Astrocyte (in vitro differentiated cells and primary cell): ENCODE data around the gene TMEM272. TPM values are rescaled to one million over a fixed set of nuclear protein-coding genes. Genes with fewer than 3 reads are reported as not detected.

Source experiments
- DNase-seq: peaks from one replicate; pipeline ENCODE4 v3.0.0-alpha.2; 2010; ENCODE audit warnings: low read depth
- FAIRE-seq: peaks from 2 replicates; lab custom pipeline; 2011; peaks lifted over from hg19 to GRCh38; lab: Jason Lieb, UNC
- H2AFZ ChIP-seq: 2 replicates; pipeline ENCODE4 v1.6.0; 2012; ENCODE audit warnings: low read depth, low read length, inconsistent platforms
- H3K27ac ChIP-seq: 2 replicates; pipeline ENCODE4 v1.5.1; 2011; ENCODE audit warnings: low read depth, low read length, inconsistent platforms
- H3K27me3 ChIP-seq: 2 replicates; pipeline ENCODE4 v1.6.0; 2011; ENCODE audit warnings: low read length, inconsistent platforms; ENCODE audit not compliant: insufficient read depth
- H3K36me3 ChIP-seq: 2 replicates; pipeline ENCODE4 v1.5.1; 2011; ENCODE audit warnings: low read length, inconsistent platforms; ENCODE audit not compliant: insufficient read depth
- H3K4me1 ChIP-seq: 2 replicates; pipeline ENCODE4 v1.5.1; 2011; ENCODE audit warnings: low read length, inconsistent platforms; ENCODE audit not compliant: insufficient read depth
- H3K4me2 ChIP-seq: 2 replicates; pipeline ENCODE4 v1.6.0; 2012; ENCODE audit warnings: low read length, inconsistent platforms
- H3K4me3 ChIP-seq: 2 replicates; pipeline ENCODE4 v1.5.1; 2011; ENCODE audit warnings: low read depth, mild to moderate bottlenecking, low read length, inconsistent platforms; ENCODE audit not compliant: insufficient read depth
- H3K79me2 ChIP-seq: 2 replicates; pipeline ENCODE4 v1.6.0; 2012; ENCODE audit warnings: mild to moderate bottlenecking, low read length, inconsistent platforms; ENCODE audit not compliant: insufficient read depth
- H3K9ac ChIP-seq: 2 replicates; pipeline ENCODE4 v1.6.0; 2012; ENCODE audit warnings: mild to moderate bottlenecking, low read length, inconsistent platforms
- H3K9me3 ChIP-seq: 2 replicates; pipeline ENCODE4 v1.5.1; 2012; ENCODE audit warnings: low read depth, mild to moderate bottlenecking, low read length, inconsistent platforms; ENCODE audit not compliant: insufficient read depth
- H4K20me1 ChIP-seq: 2 replicates; pipeline ENCODE4 v1.6.0; 2012; ENCODE audit warnings: low read length, inconsistent platforms; ENCODE audit not compliant: insufficient read depth
- H3K27ac Mint-ChIP-seq: one replicate; pipeline ENCODE4 v1.8.0; 2021; ENCODE audit warnings: mild to moderate bottlenecking, mixed read lengths; ENCODE audit not compliant: unreplicated experiment
- H3K27me3 Mint-ChIP-seq: one replicate; pipeline ENCODE4 v1.8.0; 2021; ENCODE audit warnings: low read depth, mixed read lengths; ENCODE audit not compliant: unreplicated experiment
- H3K36me3 Mint-ChIP-seq: one replicate; pipeline ENCODE4 v1.8.0; 2021; ENCODE audit warnings: low read depth, mixed read lengths; ENCODE audit not compliant: unreplicated experiment
- H3K4me1 Mint-ChIP-seq: one replicate; pipeline ENCODE4 v1.8.0; 2021; ENCODE audit warnings: low read depth, mixed read lengths; ENCODE audit not compliant: unreplicated experiment
- H3K4me3 Mint-ChIP-seq: one replicate; pipeline ENCODE4 v1.8.0; 2021; ENCODE audit warnings: mild to moderate bottlenecking, moderate library complexity, mixed read lengths; ENCODE audit not compliant: unreplicated experiment
- H3K9me3 Mint-ChIP-seq: one replicate; pipeline ENCODE4 v1.8.0; 2021; ENCODE audit warnings: mild to moderate bottlenecking, mixed read lengths; ENCODE audit not compliant: unreplicated experiment
- CTCF ChIP-seq: IDR thresholded peaks from 2 replicates; pipeline ENCODE4 v1.5.1; 2011; ENCODE audit warnings: low read depth, mild to moderate bottlenecking, inconsistent platforms, low read length, moderate library complexity; ENCODE audit not compliant: insufficient read depth
- EZH2 ChIP-seq: IDR thresholded peaks from 2 replicates; pipeline ENCODE4 v1.6.1; 2012; ENCODE audit warnings: mild to moderate bottlenecking, low read length, inconsistent platforms; ENCODE audit not compliant: insufficient read depth
- total RNA-seq: library from RNA; stranded (reverse); gene quantifications from 2 replicates; pipeline ENCODE4 v1.2.1, GENCODE V29; 2021

TMEM272 gene
- total RNA-seq, 1 donor from 2014 or later: 0.05 TPM

- TF ChIP-seq CTCF: peak; percentile 15
- TF ChIP-seq EZH2: no peak
- H3K27ac Mint-ChIP-seq: no peak overlapping the region
Observed at GRCh38 chr13:51832471-51833152, 12.4 kb downstream of the TMEM272 start.

GRCh38 chr13:51831519-51831918 is 13.5 kb downstream of the TMEM272 start:
- no peaks in the 10 kb centered on the region for H3K79me2 ChIP-seq
- Mint-ChIP-seq H3K27me3 (peaks cover 66% of the 10 kb centered on the region), H3K4me3 (no peak overlapping the region), H3K27ac (no peak overlapping the region), H3K4me1 (no peaks in the 10 kb centered on the region), H3K9me3 (no peaks in the 10 kb centered on the region), H3K36me3 (no peaks in the 10 kb centered on the region)
- DNase-seq: no peak
- no peak for TF ChIP-seq EZH2
- no peaks in the 10 kb centered on the region for H4K20me1 ChIP-seq
- no peak overlapping the region for H3K4me3 ChIP-seq
- H3K4me1 ChIP-seq: no peaks in the 10 kb centered on the region
- no peaks in the 10 kb centered on the region for H3K9me3 ChIP-seq
- FAIRE-seq: no peak
- H3K36me3 ChIP-seq: no peaks in the 10 kb centered on the region
- no peak overlapping the region for H3K9ac ChIP-seq
- H2AFZ ChIP-seq: no peak overlapping the region
- no peak overlapping the region for H3K27ac ChIP-seq
- H3K27me3 ChIP-seq: peaks cover 36% of the 10 kb centered on the region
- no peak overlapping the region for H3K4me2 ChIP-seq

More at GRCh38 chr13:51832471-51833152, 12.4 kb downstream of the TMEM272 start:
- Histone ChIP-seq H3K36me3 (no peaks in the 10 kb centered on the region), H3K4me3 (no peak overlapping the region), H3K4me1 (no peaks in the 10 kb centered on the region), H3K27ac (no peak overlapping the region), H3K9ac (no peak overlapping the region), H4K20me1 (no peaks in the 10 kb centered on the region), H3K27me3 (peaks cover 31% of the 10 kb centered on the region), H3K4me2 (no peak overlapping the region), H2AFZ (no peak overlapping the region), H3K9me3 (no peaks in the 10 kb centered on the region), H3K79me2 (no peaks in the 10 kb centered on the region)
- H3K36me3 Mint-ChIP-seq: no peaks in the 10 kb centered on the region
- H3K4me1 Mint-ChIP-seq: no peaks in the 10 kb centered on the region
- H3K4me3 Mint-ChIP-seq: no peak overlapping the region
- FAIRE-seq (no peak), DNase-seq (no peak)
- peaks cover 59% of the 10 kb centered on the region for H3K27me3 Mint-ChIP-seq
- H3K9me3 Mint-ChIP-seq: no peaks in the 10 kb centered on the region

GRCh38 chr13:51829568-51829899 is 15.4 kb downstream of the TMEM272 start:
- no peak overlapping the region for H3K27ac Mint-ChIP-seq
- no peak for FAIRE-seq

More at GRCh38 chr13:51829568-51829899, 15.4 kb downstream of the TMEM272 start:
- Mint-ChIP-seq H3K4me1 (peaks cover 3% of the 10 kb centered on the region), H3K27me3 (peaks cover 64% of the 10 kb centered on the region), H3K9me3 (no peaks in the 10 kb centered on the region), H3K36me3 (no peaks in the 10 kb centered on the region), H3K4me3 (no peak overlapping the region)
- Histone ChIP-seq H3K9me3 (no peaks in the 10 kb centered on the region), H3K27me3 (peaks cover 36% of the 10 kb centered on the region), H3K4me1 (no peaks in the 10 kb centered on the region), H3K79me2 (no peaks in the 10 kb centered on the region), H3K9ac (no peak overlapping the region), H3K36me3 (no peaks in the 10 kb centered on the region), H3K27ac (no peak overlapping the region), H3K4me3 (no peak overlapping the region), H3K4me2 (no peak overlapping the region), H2AFZ (no peak overlapping the region), H4K20me1 (no peaks in the 10 kb centered on the region)
- no peak for TF ChIP-seq EZH2
- no peak for TF ChIP-seq CTCF
- no peak for DNase-seq
